HEK293T (cell line): ENCODE data around the gene TNXB.
"Not testable (repeated sequence)": the region's sequence is repeated elsewhere in the genome, so short reads cannot be mapped to it uniquely, and the experiment has no call there.

Source experiments
- ARNT ChIP-seq: fragments of 450-650 bp; IDR thresholded peaks from 2 replicates; pipeline ENCODE4 v1.6.1; 2017; ENCODE audit warnings: mild to moderate bottlenecking
- BHLHE40 ChIP-seq: fragments of 450-650 bp; IDR thresholded peaks from 2 replicates; pipeline ENCODE4 v1.6.1; 2016; ENCODE audit warnings: mild to moderate bottlenecking, moderate library complexity, borderline replicate concordance
- ELF4 ChIP-seq: fragments of 450-650 bp; IDR thresholded peaks from 2 replicates; pipeline ENCODE4 v1.6.1; 2017; ENCODE audit warnings: antibody characterized with exemption
- FOXA1 ChIP-seq: fragments of 450-650 bp; IDR thresholded peaks from 2 replicates; pipeline ENCODE4 v1.6.1; 2016; ENCODE audit warnings: mild to moderate bottlenecking
- FOXK2 ChIP-seq: fragments of 450-650 bp; IDR thresholded peaks from 2 replicates; pipeline ENCODE4 v1.6.1; 2016; ENCODE audit warnings: mild to moderate bottlenecking
- FOXM1 ChIP-seq: fragments of 450-650 bp; IDR thresholded peaks from 2 replicates; pipeline ENCODE4 v1.6.1; 2017; ENCODE audit warnings: mild to moderate bottlenecking, borderline replicate concordance
- HDGF ChIP-seq: fragments of 450-650 bp; IDR thresholded peaks from 2 replicates; pipeline ENCODE4 v1.6.1; 2017; ENCODE audit warnings: antibody characterized with exemption, borderline replicate concordance
- NFRKB ChIP-seq: fragments of 450-650 bp; IDR thresholded peaks from 2 replicates; pipeline ENCODE4 v1.6.1; 2016; ENCODE audit warnings: mild to moderate bottlenecking, moderate library complexity
- PKNOX1 ChIP-seq: fragments of 450-650 bp; IDR thresholded peaks from 2 replicates; pipeline ENCODE4 v1.6.1; 2016
- SP1 ChIP-seq: fragments of 450-650 bp; IDR thresholded peaks from 2 replicates; pipeline ENCODE4 v1.6.1; 2017
- SUZ12 ChIP-seq: fragments of 450-650 bp; IDR thresholded peaks from 2 replicates; pipeline ENCODE4 v1.6.1; 2016; ENCODE audit warnings: mild to moderate bottlenecking
- TARDBP ChIP-seq: fragments of 450-650 bp; IDR thresholded peaks from 2 replicates; pipeline ENCODE4 v1.6.1; 2016
- ZNF384 ChIP-seq: fragments of 450-650 bp; IDR thresholded peaks from 2 replicates; pipeline ENCODE4 v1.6.1; 2016

- not testable (repeated sequence) for TF ChIP-seq TARDBP, ARNT, HDGF, ELF4, PKNOX1, FOXM1, FOXA1, FOXK2, ZNF384, BHLHE40, NFRKB, SP1, SUZ12
These were observed 105.8 kb downstream of the TNXB start for GRCh38 chr6:32003301-32003700.
